HT1080 (cell line): Measurements from ENCODE around the gene KDM2A. TPM values are rescaled to one million over a fixed set of nuclear protein-coding genes. Genes with fewer than 3 reads are reported as not detected.

Experiments
- DNase-seq: peaks from one replicate; pipeline ENCODE4 v3.0.0-alpha.2; 2015; ENCODE audit warnings: low read depth
- polyA plus RNA-seq, 2 experiments: library from polyadenylated mRNA; depleted of rRNA; stranded (reverse); fragments of >200 nt; gene quantifications; 2 replicates each; pipeline ENCODE4 v1.2.3, GENCODE V29; 2015
- total RNA-seq: library from RNA; depleted of rRNA; stranded (reverse); fragments of >200 nt; shearing (Covaris generic); gene quantifications from 2 replicates; pipeline ENCODE4 v1.2.3, GENCODE V29; 2014; rRNA removed

Gene KDM2A
- total RNA-seq: 18.9 and 25.6 TPM in 2 replicates
- 23.0 and 24.5 TPM in 2 replicates for polyA plus RNA-seq (2015; cell fraction: cytosol; rRNA removed)
- polyA plus RNA-seq (2015; cell fraction: nucleus; rRNA removed): 58.3 and 65.3 TPM in 2 replicates

- peak; percentile 90 for DNase-seq
Observed at GRCh38 chr11:67118801-67119584, at the start of gene KDM2A. KDM2A (plus strand) TSS chr11:67119263; CDS start chr11:67121317, 2,054 bp downstream.

GRCh38 chr11:67071420-67072284, 47.4 kb upstream of the KDM2A start:
- DNase-seq: no peak

GRCh38 chr11:67072295-67072694, 46.8 kb upstream of the KDM2A start:
- DNase-seq: no peak

- no peak for DNase-seq
Observed at GRCh38 chr11:67073908-67074307, 45.2 kb upstream of the KDM2A start.

GRCh38 chr11:67076202-67076601, 42.9 kb upstream of the KDM2A start:
- DNase-seq: no peak

GRCh38 chr11:67079065-67079705, 39.9 kb upstream of the KDM2A start:
- DNase-seq: no peak

- no peak for DNase-seq
Observed at GRCh38 chr11:67082071-67082791, 36.8 kb upstream of the KDM2A start.

- DNase-seq: no peak
Observed at GRCh38 chr11:67083786-67084366, 35.2 kb upstream of the KDM2A start.

- DNase-seq: no peak
Observed at GRCh38 chr11:67085617-67086016, 33.4 kb upstream of the KDM2A start.

- no peak for DNase-seq
Observed at GRCh38 chr11:67090717-67091116, 28.3 kb upstream of the KDM2A start.

GRCh38 chr11:67095214-67095507, 23.9 kb upstream of the KDM2A start:
- DNase-seq: no peak

GRCh38 chr11:67098799-67099429, 20.1 kb upstream of the KDM2A start:
- no peak for DNase-seq

- DNase-seq: no peak
Observed at GRCh38 chr11:67099831-67100324, 19.2 kb upstream of the KDM2A start.

GRCh38 chr11:67102664-67103063, 16.4 kb upstream of the KDM2A start:
- DNase-seq: no peak

GRCh38 chr11:67105964-67106363, 13.1 kb upstream of the KDM2A start:
- DNase-seq: no peak

GRCh38 chr11:67111261-67111660, 7.8 kb upstream of the KDM2A start:
- DNase-seq: no peak

GRCh38 chr11:67113231-67113721, 5.8 kb upstream of the KDM2A start:
- DNase-seq: no peak

- no peak for DNase-seq
Observed at GRCh38 chr11:67114275-67114896, 4.7 kb upstream of the KDM2A start.

- no peak for DNase-seq
Observed at GRCh38 chr11:67116758-67117105, 2.3 kb upstream of the KDM2A start.

- no peak for DNase-seq
Observed at GRCh38 chr11:67117176-67117575, 1.9 kb upstream of the KDM2A start.
